Thyroid gland (tissue), 4 donors: ENCODE results near the gene ALDH1A1.

Source experiments
- CTCF ChIP-seq, 6 experiments: fragments of 200-600 bp in 3 of 6; fragments of 450-650 bp in 3 of 6; sonication (generic) in 3 of 6; IDR thresholded peaks; one replicate each; pipeline ENCODE4 v1.5.1; 2016 to 2019; ENCODE audit warnings: antibody characterized with exemption in 6 of 6, mild to moderate bottlenecking in 2 of 6, inconsistent platforms in 1 of 6, moderate library complexity in 1 of 6
- POLR2A ChIP-seq, 2 donors: fragments of 450-650 bp; IDR thresholded peaks; one replicate each; pipeline ENCODE4 v1.6.1; 2017; ENCODE audit warnings: antibody characterized with exemption in 2 of 2, mild to moderate bottlenecking in 2 of 2, moderate library complexity in 1 of 2

GRCh38 chr9:72906810-72907209, 46.0 kb downstream of the ALDH1A1 start:
- TF ChIP-seq CTCF (IDR thresholded peaks at IDR 0.05) (no peak), POLR2A (IDR thresholded peaks at IDR 0.05) (no peak)
